Suprapubic skin (tissue), 4 donors: ENCODE results near the gene PIM2.

Source experiments
- CTCF ChIP-seq, 2 donors: fragments of 200-600 bp in 1 of 2; fragments of 450-650 bp in 1 of 2; sonication (generic) in 1 of 2; IDR thresholded peaks; one replicate each; pipeline ENCODE4 v1.5.1; 2016 to 2019; ENCODE audit warnings: antibody characterized with exemption in 2 of 2, mild to moderate bottlenecking in 1 of 2, moderate library complexity in 1 of 2
- EP300 ChIP-seq: sonication (generic); formaldehyde crosslinking; IDR thresholded peaks from one replicate; pipeline ENCODE4 v1.6.1; 2017; ENCODE audit warnings: antibody characterized with exemption
- POLR2AphosphoS5 ChIP-seq, 3 donors: sonication (generic); formaldehyde crosslinking; IDR thresholded peaks; one replicate each; pipeline ENCODE4 v1.6.1; 2017; ENCODE audit warnings: antibody characterized with exemption in 3 of 3

- TF ChIP-seq CTCF (IDR thresholded peaks at IDR 0.05) = no peak
- no peak for TF ChIP-seq EP300
- TF ChIP-seq POLR2AphosphoS5 (IDR thresholded peaks at IDR 0.05) = no peak
These were observed 16.0 kb downstream of the PIM2 start for GRCh38 chrX:48902776-48903175.
